ENCODE data around the gene AMPD1. TPM values are rescaled to one million over a fixed set of nuclear protein-coding genes. Genes with fewer than 3 reads are reported as not detected.

The AMPD1 gene
- total and polyA plus RNA-seq, 2 experiments from 2014 or later: not detected

GRCh38 chr1:114729782-114730181, 34.4 kb upstream of the AMPD1 start:
- Histone ChIP-seq H3K27ac (no peak overlapping the region), H3K36me3 (peaks cover 95% of the 10 kb centered on the region), H3K4me3 (no peak overlapping the region), H3K9me3 (ENCODE audit: low read depth) (no peaks in the 10 kb centered on the region), H3K27me3 (no peaks in the 10 kb centered on the region), H3K4me1 (ENCODE audit: low read depth) (no peaks in the 10 kb centered on the region)
- TF ChIP-seq CTCF (IDR thresholded peaks at IDR 0.05; ENCODE audit: low read depth, low read length): no peak
- DNase-seq (ENCODE audit: low read depth in 1 of 2, low spot score in 1 of 2): peak in 1 of 2 donors; percentile 5

GRCh38 chr1:114728553-114728952, 33.2 kb upstream of the AMPD1 start:
- Histone ChIP-seq H3K27me3 (no peaks in the 10 kb centered on the region), H3K4me1 (ENCODE audit: low read depth) (peaks cover 5% of the 10 kb centered on the region), H3K4me3 (no peak overlapping the region), H3K36me3 (peaks cover 93% of the 10 kb centered on the region), H3K27ac (no peak overlapping the region), H3K9me3 (ENCODE audit: low read depth) (no peaks in the 10 kb centered on the region)
- DNase-seq (ENCODE audit: low read depth in 1 of 2, low spot score in 1 of 2): no peak
- TF ChIP-seq CTCF (IDR thresholded peaks at IDR 0.05; ENCODE audit: low read depth, low read length): no peak

- H3K4me3 ChIP-seq: no peak overlapping the region
- no peak for DNase-seq (ENCODE audit: low read depth in 1 of 2, low spot score in 1 of 2)
- H3K27ac ChIP-seq: no peak overlapping the region
- H3K36me3 ChIP-seq: peaks cover 94% of the 10 kb centered on the region
- H3K9me3 ChIP-seq (ENCODE audit: low read depth): no peaks in the 10 kb centered on the region
- H3K4me1 ChIP-seq (ENCODE audit: low read depth): peaks cover 5% of the 10 kb centered on the region
- TF ChIP-seq CTCF (IDR thresholded peaks at IDR 0.05; ENCODE audit: low read depth, low read length): no peak
- no peaks in the 10 kb centered on the region for H3K27me3 ChIP-seq
Measured at GRCh38 chr1:114725230-114725629, 29.9 kb upstream of the AMPD1 start.

GRCh38 chr1:114723915-114724314, 28.6 kb upstream of the AMPD1 start:
- no peak overlapping the region for H3K4me3 ChIP-seq
- H3K27ac ChIP-seq: peak overlapping the region; percentile 59
- no peak for DNase-seq (ENCODE audit: low read depth in 1 of 2, low spot score in 1 of 2)
- H3K27me3 ChIP-seq: no peaks in the 10 kb centered on the region
- peaks cover 96% of the 10 kb centered on the region for H3K36me3 ChIP-seq
- no peaks in the 10 kb centered on the region for H3K9me3 ChIP-seq (ENCODE audit: low read depth)
- peaks cover 5% of the 10 kb centered on the region for H3K4me1 ChIP-seq (ENCODE audit: low read depth)
- no peak for TF ChIP-seq CTCF (IDR thresholded peaks at IDR 0.05; ENCODE audit: low read depth, low read length)

GRCh38 chr1:114723457-114723856, 28.1 kb upstream of the AMPD1 start:
- no peak overlapping the region for H3K4me3 ChIP-seq
- H3K27ac ChIP-seq: peak overlapping the region; percentile 59
- H3K27me3 ChIP-seq: no peaks in the 10 kb centered on the region
- no peaks in the 10 kb centered on the region for H3K9me3 ChIP-seq (ENCODE audit: low read depth)
- DNase-seq (ENCODE audit: low read depth in 1 of 2, low spot score in 1 of 2): no peak
- peaks cover 98% of the 10 kb centered on the region for H3K36me3 ChIP-seq
- H3K4me1 ChIP-seq (ENCODE audit: low read depth): peaks cover 5% of the 10 kb centered on the region
- TF ChIP-seq CTCF (IDR thresholded peaks at IDR 0.05; ENCODE audit: low read depth, low read length): no peak

- Histone ChIP-seq H3K4me1 (ENCODE audit: low read depth) (peaks cover 9% of the 10 kb centered on the region), H3K36me3 (peaks cover 78% of the 10 kb centered on the region), H3K4me3 (no peak overlapping the region), H3K9me3 (ENCODE audit: low read depth) (no peaks in the 10 kb centered on the region), H3K27me3 (no peaks in the 10 kb centered on the region), H3K27ac (no peak overlapping the region)
- no peak for DNase-seq (ENCODE audit: low read depth in 1 of 2, low spot score in 1 of 2)
- TF ChIP-seq CTCF (IDR thresholded peaks at IDR 0.05; ENCODE audit: low read depth, low read length): no peak
Measured at GRCh38 chr1:114720492-114720891, 25.1 kb upstream of the AMPD1 start.
